ENCODE measurements around the gene DCTN2.
A peak's percentile ranks its signal among the peaks of the same experiment; 100 is the strongest.

The DCTN2 gene

GRCh38 chr12:57549203-57549908 is 2.4 kb upstream of the DCTN2 start:
- no peak for DNase-seq

DNA sequence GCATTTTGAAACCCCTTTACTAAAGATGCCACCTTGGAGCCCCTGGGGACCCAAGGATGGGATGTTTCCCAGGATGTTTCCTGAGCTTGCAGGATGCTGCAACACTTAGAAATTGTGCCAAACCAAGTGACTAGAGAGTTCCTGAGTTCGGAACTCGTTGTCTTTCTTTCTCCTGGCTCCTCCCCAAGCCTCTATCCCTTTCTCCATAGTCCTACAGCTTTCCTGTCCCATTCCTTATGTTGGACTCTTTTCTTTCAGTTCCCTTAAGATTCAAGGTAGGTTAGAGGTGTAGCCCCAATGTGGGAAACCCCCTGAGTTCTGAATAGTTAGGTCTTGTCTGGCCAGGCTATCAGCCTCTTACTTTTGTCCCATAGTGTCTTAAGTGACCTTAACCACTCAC is 1.5 kb upstream of the DCTN2 start:
- no peak for DNase-seq

GRCh38 chr12:57548013-57548315 is 972 bp upstream of the DCTN2 start:
- no peak for DNase-seq

DNA sequence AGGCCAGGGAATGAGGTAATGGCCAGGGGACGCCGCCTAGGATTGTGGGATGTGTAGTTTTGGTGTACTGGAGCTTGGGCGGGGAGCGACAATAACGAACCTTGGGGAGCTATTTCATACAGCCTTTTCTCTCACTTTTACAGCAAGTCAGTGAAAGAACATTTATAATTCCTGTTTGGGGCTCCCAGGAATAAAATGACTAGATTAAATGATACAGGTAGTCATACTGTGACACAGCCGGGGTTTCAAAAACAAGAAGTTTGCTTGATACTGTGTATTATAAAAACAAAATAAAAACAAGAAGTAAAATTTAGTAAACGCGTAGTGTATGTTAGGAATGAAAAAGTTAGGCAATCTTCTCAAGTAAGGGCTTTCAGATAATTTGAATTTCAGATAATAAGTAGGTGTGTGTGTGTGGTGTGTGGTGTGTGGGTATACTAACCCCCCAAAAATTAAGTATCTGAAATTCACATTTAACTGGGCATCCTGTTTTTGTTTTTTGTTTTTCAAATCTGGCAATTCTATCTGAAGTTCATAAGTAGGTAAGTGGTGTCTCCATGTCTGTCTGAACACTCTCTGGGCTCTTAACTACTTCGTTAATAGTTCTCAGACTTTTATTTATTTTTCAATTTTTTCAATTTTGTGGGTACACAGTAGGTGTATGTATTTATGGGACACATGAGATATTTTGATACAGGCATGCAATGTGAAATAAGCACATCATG is 458 bp upstream of the DCTN2 start:
- no peak for DNase-seq

DNA sequence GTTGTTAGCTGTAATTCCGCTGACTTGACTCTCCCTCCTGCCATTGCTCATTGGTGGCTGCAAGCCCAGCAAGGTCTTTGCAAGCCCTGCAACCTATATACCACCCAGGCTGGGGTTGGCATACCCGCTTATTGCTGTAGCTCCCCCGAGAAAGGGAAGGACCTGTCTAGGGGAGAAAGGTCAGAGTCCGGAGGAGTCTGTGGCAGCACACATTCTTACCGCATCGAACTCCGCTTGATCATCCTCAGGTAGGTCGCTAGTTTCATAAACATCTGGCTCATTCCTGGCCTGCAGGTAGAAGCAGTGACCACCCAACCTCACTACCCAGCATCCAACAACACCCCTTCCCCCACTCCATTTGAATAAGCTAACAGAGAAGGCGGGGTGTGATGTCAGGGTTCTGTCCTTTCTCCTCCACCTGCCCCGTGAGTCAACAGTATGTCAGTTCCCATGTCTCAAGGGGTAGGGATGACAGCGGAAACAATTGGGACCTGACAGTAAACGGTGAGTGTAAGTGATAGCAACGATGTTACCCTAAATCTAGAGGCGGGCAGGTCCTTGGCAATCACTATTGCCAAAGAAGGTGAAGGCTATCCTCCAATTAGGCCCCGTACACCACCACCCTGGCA is 1.1 kb downstream of the DCTN2 start:
- no peak for DNase-seq

GRCh38 chr12:57543581-57543980 is 3.4 kb downstream of the DCTN2 start:
- DNase-seq = no peak

GRCh38 chr12:57541717-57542116 is 5.3 kb downstream of the DCTN2 start:
- no peak for DNase-seq

DNA sequence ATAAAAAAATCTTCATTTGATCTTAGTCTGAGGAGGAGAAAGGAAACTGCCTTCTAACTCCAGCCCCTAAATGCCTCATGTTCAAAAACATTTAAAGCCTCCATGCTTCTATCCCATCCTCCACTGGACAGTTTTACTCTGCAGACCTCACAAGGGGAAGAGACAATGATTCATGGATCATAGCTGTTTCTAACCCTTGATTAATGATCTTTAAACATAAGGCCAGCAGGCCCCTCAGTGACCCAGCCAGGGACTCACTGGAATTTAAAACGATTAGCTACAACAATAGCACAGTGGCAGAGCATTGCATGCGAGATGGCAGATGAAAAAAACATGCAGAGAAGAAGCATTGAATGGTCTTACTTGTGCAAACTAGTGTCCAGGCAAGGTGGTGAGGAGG is 6.0 kb downstream of the DCTN2 start:
- DNase-seq = no peak

GRCh38 chr12:57539134-57539768 is 7.7 kb downstream of the DCTN2 start:
- DNase-seq = no peak

- no peak for DNase-seq
Observed at GRCh38 chr12:57536597-57536942, 10.4 kb downstream of the DCTN2 start.

DNA sequence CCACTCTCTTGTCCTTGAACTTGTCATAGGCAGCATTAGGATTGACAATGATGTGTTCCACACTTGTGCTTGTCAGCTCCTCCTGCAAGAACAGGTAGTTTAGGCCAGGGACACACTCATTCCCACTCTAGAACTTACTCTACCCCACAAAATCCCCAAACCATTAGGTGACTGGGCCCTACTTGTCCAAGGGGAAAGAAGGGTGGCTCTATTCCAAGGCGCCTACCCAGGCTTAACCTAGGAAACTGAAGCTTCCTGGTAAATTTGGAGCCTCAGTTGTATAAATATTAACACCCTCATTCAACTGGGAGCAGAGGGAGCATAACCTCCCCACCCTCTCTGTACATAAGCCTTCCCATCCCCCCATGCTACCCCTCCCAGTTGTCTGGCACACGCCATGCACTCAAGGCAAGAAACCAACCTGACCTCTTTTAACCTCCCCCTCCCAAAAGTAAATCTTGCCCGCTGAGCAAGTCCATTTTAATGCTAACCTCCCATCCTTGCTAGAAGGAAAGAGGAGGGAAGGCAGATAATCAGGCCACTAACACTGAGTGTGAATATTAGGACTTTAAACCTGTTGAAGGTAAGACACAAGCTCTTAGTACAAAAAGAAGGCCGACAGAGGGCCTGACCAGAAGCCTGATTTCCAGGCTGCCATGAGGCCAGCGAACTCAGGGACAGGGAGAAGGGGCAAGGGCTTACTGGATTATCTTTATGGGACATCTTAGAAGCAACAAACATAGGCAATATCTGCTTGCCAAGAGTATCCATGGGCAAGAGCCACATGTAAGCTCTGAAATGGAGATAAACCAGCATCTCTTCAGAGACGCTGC is 11.0 kb downstream of the DCTN2 start:
- no peak for DNase-seq

GRCh38 chr12:57534991-57535543 is 11.9 kb downstream of the DCTN2 start:
- no peak for DNase-seq

GRCh38 chr12:57534250-57534649 is 12.7 kb downstream of the DCTN2 start:
- peak; percentile 47 for DNase-seq

- DNase-seq = peak; percentile 96
Observed at GRCh38 chr12:57533108-57533507, 13.9 kb downstream of the DCTN2 start.

DNA sequence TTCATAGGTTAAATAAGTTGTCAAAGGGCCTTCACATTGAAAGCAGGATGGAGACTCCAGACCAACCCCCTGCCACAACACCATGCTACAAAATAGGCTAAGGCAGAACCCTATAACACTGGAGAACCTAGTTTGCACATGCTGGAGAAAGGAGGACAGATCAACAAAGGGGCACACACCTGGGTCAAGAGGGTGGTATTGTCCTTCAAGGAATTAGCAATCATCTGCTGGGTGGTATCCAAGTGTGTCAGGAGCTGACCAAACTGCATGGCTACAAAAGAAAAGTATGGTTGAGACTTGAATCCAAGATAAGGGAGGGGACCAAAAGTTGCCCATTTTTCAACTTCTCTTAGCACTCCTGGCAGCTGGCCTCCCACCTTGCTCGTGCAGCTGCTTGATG is 15.2 kb downstream of the DCTN2 start:
- DNase-seq = no peak

GRCh38 chr12:57530396-57531142 is 16.4 kb downstream of the DCTN2 start:
- no peak for DNase-seq

DNA sequence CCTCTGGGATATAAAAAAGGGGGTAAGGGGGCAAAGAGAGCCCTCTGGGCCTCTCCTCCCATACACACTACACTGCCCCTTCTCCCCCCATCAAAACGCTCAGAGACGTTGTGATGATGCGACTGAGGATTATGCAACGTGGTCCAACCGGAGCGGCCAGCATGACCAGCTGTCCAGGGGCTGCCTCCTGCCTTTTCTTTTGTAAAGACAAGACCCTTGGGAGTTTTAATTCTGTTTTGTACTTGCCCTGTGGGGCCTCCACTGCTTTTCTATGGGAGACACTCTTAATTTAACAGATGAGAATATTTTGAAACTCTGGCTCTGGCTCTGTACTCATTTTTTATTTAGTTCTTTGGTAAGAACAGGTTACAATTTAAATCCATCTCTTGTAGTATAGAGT is 17.2 kb downstream of the DCTN2 start:
- no peak for DNase-seq

- no peak for DNase-seq
Observed at GRCh38 chr12:57528831-57529555, 18.0 kb downstream of the DCTN2 start.

DNA sequence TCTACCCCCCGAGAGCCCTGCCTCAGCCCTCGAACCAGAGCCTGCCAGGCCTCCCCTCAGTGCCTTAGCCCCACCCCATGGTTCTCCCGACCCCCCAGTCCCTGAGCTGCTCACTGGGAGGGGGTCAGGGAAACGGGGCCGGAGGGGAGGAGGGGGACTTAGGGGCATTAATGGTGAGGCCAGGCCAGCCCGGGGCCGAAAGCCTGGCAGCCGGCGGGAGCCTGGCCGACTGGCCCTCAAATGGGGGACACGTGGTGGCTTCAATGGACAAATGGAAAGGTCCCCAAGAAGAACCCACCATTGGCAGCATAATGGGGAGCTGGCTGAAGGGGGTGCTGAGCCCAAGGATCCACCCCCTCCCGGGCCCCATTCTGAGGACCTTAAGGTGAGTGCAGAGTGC is 18.8 kb downstream of the DCTN2 start:
- no peak for DNase-seq

GRCh38 chr12:57527184-57527583 is 19.8 kb downstream of the DCTN2 start:
- no peak for DNase-seq

DNA sequence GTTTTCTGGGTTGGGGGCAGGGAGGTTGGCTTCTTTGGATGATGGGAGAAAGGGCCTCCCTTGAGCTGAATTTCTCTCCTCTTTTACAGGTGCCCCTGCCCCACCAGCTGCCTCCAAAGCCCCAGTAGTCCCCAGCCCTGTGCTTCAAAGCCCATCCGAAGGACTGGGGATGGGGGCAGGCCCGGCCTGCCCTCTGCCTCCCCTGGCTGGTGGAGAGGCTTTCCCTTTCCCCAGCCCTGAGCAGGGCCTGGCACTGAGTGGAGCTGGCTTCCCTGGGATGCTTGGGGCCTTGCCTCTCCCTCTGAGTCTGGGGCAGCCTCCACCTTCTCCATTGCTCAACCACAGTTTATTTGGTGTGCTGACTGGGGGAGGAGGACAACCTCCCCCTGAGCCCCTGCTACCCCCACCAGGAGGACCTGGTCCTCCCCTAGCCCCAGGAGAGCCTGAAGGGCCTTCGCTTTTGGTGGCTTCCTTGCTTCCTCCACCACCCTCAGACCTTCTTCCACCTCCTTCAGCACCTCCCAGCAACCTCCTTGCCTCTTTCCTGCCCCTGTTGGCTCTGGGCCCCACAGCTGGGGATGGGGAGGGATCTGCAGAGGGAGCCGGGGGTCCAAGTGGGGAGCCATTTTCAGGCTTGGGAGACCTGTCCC is 20.4 kb downstream of the DCTN2 start:
- DNase-seq = no peak

Measured in NCI-H2171 treated with DMSO at 0.1 percent for 48 hours (cell line).